COLO668 (cell line): ENCODE measurements around the gene THSD4.
"Not testable (repeated sequence)": the region's sequence is repeated elsewhere in the genome, so short reads cannot be mapped to it uniquely, and the experiment has no call there.

Experiments
- DNase-seq: peaks from one replicate; lab custom pipeline; 2025; ENCODE audit not compliant: unreplicated experiment; lab: John Stamatoyannopoulos, UW

The THSD4 gene

GRCh38 chr15:71319424-71319823 is 204.2 kb downstream of the THSD4 start:
- DNase-seq, result not testable (repeated sequence)

GRCh38 chr15:71319935-71320334 is 204.7 kb downstream of the THSD4 start:
- no peak for DNase-seq

- DNase-seq, result no peak
Measured at GRCh38 chr15:71323082-71323481, 207.8 kb downstream of the THSD4 start.

- DNase-seq, result no peak
Measured at GRCh38 chr15:71323584-71323983, 208.3 kb downstream of the THSD4 start.

- no peak for DNase-seq
Measured at GRCh38 chr15:71325481-71325880, 210.2 kb downstream of the THSD4 start.

- no peak for DNase-seq
Measured at GRCh38 chr15:71328453-71328852, 213.2 kb downstream of the THSD4 start.

- DNase-seq, result no peak
Measured at GRCh38 chr15:71329041-71329440, 213.8 kb downstream of the THSD4 start.

GRCh38 chr15:71329497-71330260 is 214.4 kb downstream of the THSD4 start:
- DNase-seq, result no peak

- no peak for DNase-seq
Measured at GRCh38 chr15:71330638-71331162, 215.4 kb downstream of the THSD4 start.

GRCh38 chr15:71331173-71331572 is 215.9 kb downstream of the THSD4 start:
- no peak for DNase-seq

GRCh38 chr15:71332431-71333004 is 217.2 kb downstream of the THSD4 start:
- no peak for DNase-seq

GRCh38 chr15:71333136-71333700 is 217.9 kb downstream of the THSD4 start:
- DNase-seq, result no peak

- DNase-seq, result no peak
Measured at GRCh38 chr15:71333839-71334238, 218.6 kb downstream of the THSD4 start.

- no peak for DNase-seq
Measured at GRCh38 chr15:71334434-71334833, 219.2 kb downstream of the THSD4 start.

GRCh38 chr15:71334873-71335272 is 219.6 kb downstream of the THSD4 start:
- no peak for DNase-seq

- DNase-seq, result no peak
Measured at GRCh38 chr15:71335591-71335990, 220.3 kb downstream of the THSD4 start.

- DNase-seq, result no peak
Measured at GRCh38 chr15:71336671-71337070, 221.4 kb downstream of the THSD4 start.

- DNase-seq, result no peak
Measured at GRCh38 chr15:71337197-71337845, 222.1 kb downstream of the THSD4 start.

- DNase-seq, result no peak
Measured at GRCh38 chr15:71338265-71338664, 223.0 kb downstream of the THSD4 start.

GRCh38 chr15:71338827-71339542 is 223.7 kb downstream of the THSD4 start:
- no peak for DNase-seq
